ENCODE results near the gene AVP. TPM values are rescaled to one million over a fixed set of nuclear protein-coding genes. Genes with fewer than 3 reads are reported as not detected.

AVP gene
- total and polyA plus RNA-seq, 2 of the 13 experiments (the other 11 are each of a cell fraction or from before 2014, with no cell fraction given): 0.12 TPM; not detected in 1

DNA sequence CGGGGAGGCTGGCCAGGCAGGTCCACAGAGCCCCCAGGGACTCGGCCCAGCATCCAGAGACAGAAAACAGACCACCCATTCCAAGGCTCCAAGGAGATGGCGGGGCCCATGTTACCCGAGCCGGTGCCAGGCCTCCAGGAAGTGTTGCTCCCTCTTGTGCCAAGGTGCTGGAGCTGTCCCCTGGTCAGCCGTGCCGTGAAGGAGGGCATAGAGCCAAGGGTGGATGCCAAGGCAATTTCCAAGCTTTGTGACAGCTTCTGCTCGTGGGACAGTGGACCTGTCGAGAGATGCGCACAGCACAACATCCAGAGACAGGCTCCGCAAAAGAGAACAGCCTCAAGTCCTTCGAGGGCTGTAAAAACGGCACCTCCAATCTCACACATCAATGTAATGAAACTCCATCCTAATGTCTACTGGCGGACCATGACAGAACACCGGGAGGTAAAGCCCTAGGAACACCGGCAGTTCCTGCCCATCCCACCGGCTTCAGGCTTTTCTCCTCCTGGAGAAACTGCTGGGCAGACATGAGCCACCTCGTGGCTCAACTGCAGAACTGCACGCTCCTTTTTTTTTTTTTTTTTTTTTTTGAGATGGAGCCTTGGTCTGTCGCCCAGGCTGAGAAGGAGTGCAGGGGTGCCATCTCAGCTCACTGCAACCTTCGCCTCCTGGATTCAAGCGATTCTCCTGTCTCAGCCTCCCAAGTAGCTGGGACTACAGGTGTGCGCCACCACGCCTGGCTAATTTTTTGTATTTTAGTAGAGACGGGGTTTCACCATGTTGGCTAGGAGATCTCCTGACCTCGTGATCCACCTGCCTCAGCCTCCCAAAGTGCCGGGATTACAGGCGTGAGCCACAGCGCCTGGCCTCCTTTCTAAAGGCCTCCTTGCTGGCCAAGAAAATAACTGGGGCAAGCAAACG lies 30.9 kb upstream of the AVP start (continued):
- 0 out of 2 replicates have a peak, but pooled peaks have one; percentile 42 for TF ChIP-seq GZF1 (CRISPR knock-in tag; IDR thresholded peaks at IDR 0.05)
- TF ChIP-seq PAX8 (CRISPR knock-in tag; IDR thresholded peaks at IDR 0.05; ENCODE audit: borderline replicate concordance): peak; percentile 50; the same call in 1 of the 2 replicates
- peak; percentile 66; the same call in 1 of the 2 replicates for TF ChIP-seq ZNF547 (CRISPR knock-in tag; IDR thresholded peaks at IDR 0.05)
- TF ChIP-seq RNF2 (conservative IDR thresholded peaks at IDR 0.05; ENCODE audit: low read depth): no peak
- no peak for TF ChIP-seq SRSF1 (optimal IDR thresholded peaks at IDR 0.05; ENCODE audit: low read depth, low read length)
- TF ChIP-seq EHMT2 (IDR thresholded peaks at IDR 0.05; ENCODE audit: borderline replicate concordance, low read depth, low read length): no peak
- TF ChIP-seq KLF11 (CRISPR knock-in tag; IDR thresholded peaks at IDR 0.05): no peak
- TF ChIP-seq, protein P1, sequence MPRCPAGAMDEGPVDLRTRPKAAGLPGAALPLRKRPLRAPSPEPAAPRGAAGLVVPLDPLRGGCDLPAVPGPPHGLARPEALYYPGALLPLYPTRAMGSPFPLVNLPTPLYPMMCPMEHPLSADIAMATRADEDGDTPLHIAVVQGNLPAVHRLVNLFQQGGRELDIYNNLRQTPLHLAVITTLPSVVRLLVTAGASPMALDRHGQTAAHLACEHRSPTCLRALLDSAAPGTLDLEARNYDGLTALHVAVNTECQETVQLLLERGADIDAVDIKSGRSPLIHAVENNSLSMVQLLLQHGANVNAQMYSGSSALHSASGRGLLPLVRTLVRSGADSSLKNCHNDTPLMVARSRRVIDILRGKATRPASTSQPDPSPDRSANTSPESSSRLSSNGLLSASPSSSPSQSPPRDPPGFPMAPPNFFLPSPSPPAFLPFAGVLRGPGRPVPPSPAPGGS (CRISPR knock-in tag; IDR thresholded peaks at IDR 0.05): 0 out of 2 replicates have a peak, but pooled peaks have one; percentile 58
- no peak for TF ChIP-seq ZBTB1 (CRISPR knock-in tag; IDR thresholded peaks at IDR 0.05; ENCODE audit: borderline replicate concordance)
- TF ChIP-seq, protein P2, sequence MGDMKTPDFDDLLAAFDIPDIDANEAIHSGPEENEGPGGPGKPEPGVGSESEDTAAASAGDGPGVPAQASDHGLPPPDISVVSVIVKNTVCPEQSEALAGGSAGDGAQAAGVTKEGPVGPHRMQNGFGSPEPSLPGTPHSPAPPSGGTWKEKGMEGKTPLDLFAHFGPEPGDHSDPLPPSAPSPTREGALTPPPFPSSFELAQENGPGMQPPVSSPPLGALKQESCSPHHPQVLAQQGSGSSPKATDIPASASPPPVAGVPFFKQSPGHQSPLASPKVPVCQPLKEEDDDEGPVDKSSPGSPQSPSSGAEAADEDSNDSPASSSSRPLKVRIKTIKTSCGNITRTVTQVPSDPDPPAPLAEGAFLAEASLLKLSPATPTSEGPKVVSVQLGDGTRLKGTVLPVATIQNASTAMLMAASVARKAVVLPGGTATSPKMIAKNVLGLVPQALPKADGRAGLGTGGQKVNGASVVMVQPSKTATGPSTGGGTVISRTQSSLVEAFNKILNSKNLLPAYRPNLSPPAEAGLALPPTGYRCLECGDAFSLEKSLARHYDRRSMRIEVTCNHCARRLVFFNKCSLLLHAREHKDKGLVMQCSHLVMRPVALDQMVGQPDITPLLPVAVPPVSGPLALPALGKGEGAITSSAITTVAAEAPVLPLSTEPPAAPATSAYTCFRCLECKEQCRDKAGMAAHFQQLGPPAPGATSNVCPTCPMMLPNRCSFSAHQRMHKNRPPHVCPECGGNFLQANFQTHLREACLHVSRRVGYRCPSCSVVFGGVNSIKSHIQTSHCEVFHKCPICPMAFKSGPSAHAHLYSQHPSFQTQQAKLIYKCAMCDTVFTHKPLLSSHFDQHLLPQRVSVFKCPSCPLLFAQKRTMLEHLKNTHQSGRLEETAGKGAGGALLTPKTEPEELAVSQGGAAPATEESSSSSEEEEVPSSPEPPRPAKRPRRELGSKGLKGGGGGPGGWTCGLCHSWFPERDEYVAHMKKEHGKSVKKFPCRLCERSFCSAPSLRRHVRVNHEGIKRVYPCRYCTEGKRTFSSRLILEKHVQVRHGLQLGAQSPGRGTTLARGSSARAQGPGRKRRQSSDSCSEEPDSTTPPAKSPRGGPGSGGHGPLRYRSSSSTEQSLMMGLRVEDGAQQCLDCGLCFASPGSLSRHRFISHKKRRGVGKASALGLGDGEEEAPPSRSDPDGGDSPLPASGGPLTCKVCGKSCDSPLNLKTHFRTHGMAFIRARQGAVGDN (CRISPR knock-in tag; IDR thresholded peaks at IDR 0.05): peak; percentile 53
- TF ChIP-seq, protein P3, sequence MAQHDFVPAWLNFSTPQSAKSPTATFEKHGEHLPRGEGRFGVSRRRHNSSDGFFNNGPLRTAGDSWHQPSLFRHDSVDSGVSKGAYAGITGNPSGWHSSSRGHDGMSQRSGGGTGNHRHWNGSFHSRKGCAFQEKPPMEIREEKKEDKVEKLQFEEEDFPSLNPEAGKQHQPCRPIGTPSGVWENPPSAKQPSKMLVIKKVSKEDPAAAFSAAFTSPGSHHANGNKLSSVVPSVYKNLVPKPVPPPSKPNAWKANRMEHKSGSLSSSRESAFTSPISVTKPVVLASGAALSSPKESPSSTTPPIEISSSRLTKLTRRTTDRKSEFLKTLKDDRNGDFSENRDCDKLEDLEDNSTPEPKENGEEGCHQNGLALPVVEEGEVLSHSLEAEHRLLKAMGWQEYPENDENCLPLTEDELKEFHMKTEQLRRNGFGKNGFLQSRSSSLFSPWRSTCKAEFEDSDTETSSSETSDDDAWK (CRISPR knock-in tag; IDR thresholded peaks at IDR 0.05): no peak
- peak; percentile 70; the same call in 1 of the 2 replicates for TF ChIP-seq ZBTB38 (CRISPR knock-in tag; IDR thresholded peaks at IDR 0.05)
- TF ChIP-seq PHF5A (CRISPR knock-in tag; IDR thresholded peaks at IDR 0.05; ENCODE audit: low read depth, unreplicated experiment): no peak
- TF ChIP-seq ZNF124 (CRISPR knock-in tag; IDR thresholded peaks at IDR 0.05): 0 out of 2 replicates have a peak, but pooled peaks have one; percentile 33
- TF ChIP-seq, protein P4, sequence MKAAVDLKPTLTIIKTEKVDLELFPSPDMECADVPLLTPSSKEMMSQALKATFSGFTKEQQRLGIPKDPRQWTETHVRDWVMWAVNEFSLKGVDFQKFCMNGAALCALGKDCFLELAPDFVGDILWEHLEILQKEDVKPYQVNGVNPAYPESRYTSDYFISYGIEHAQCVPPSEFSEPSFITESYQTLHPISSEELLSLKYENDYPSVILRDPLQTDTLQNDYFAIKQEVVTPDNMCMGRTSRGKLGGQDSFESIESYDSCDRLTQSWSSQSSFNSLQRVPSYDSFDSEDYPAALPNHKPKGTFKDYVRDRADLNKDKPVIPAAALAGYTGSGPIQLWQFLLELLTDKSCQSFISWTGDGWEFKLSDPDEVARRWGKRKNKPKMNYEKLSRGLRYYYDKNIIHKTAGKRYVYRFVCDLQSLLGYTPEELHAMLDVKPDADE (CRISPR knock-in tag; IDR thresholded peaks at IDR 0.05): no peak
- peak; percentile 25; the same call in 1 of the 2 replicates for TF ChIP-seq MED1 (CRISPR knock-in tag; IDR thresholded peaks at IDR 0.05)

Measured in HepG2 (cell line).